Testis (tissue), 3 donors: ENCODE measurements around the gene UBC. TPM values are rescaled to one million over a fixed set of nuclear protein-coding genes. Genes with fewer than 3 reads are reported as not detected.
"Not testable (repeated sequence)": the region's sequence is repeated elsewhere in the genome, so short reads cannot be mapped to it uniquely, and the experiment has no call there.

ENCODE experiments used
- DNase-seq: peaks from one replicate; pipeline ENCODE4 v3.0.0-alpha.2; 2019
- H3K27ac ChIP-seq, 2 donors: fragments of 200-600 bp; sonication (generic); one replicate each; pipeline ENCODE4 v1.5.1; 2019
- H3K27me3 ChIP-seq: fragments of 200-600 bp; sonication (generic); one replicate; pipeline ENCODE4 v1.5.1; 2019
- H3K36me3 ChIP-seq: fragments of 200-600 bp; sonication (generic); one replicate; pipeline ENCODE4 v1.5.1; 2017; ENCODE audit warnings: low read depth; ENCODE audit errors: missing control alignments
- H3K4me1 ChIP-seq: fragments of 200-600 bp; sonication (generic); one replicate; pipeline ENCODE4 v1.5.1; 2019
- H3K4me3 ChIP-seq, 2 donors: fragments of 200-600 bp; sonication (generic); one replicate each; pipeline ENCODE4 v1.5.1; 2017 to 2019
- H3K9me3 ChIP-seq: fragments of 200-600 bp; sonication (generic); one replicate; pipeline ENCODE4 v1.5.1; 2017
- CTCF ChIP-seq, 3 experiments: fragments of 450-650 bp in 2 of 3; fragments of 200-600 bp in 1 of 3; sonication (generic) in 1 of 3; IDR thresholded peaks; one replicate each; pipeline ENCODE4 v1.5.1; 2016 to 2019; ENCODE audit warnings: antibody characterized with exemption in 3 of 3, mild to moderate bottlenecking in 2 of 3, moderate library complexity in 1 of 3
- POLR2A ChIP-seq: fragments of 450-650 bp; IDR thresholded peaks from one replicate; pipeline ENCODE4 v1.6.1; 2017; ENCODE audit warnings: antibody characterized with exemption, mild to moderate bottlenecking, moderate library complexity
- WGBS, 2 donors: methylation state at CpG; one replicate each; pipeline ENCODE4 v1.1.5; 2018; 5-methylcytosine and 5-hydroxymethylcytosine counted together
- intact Hi-C: fragments of 100-400 bp; cut with DNase I; formaldehyde crosslinking; loops from one replicate; pipeline ENCODE4 v1.15.1; 2023; ENCODE audit warnings: low total_unique reads
- polyA plus RNA-seq: library from polyadenylated mRNA; stranded (reverse); fragments of 350-450 nt; fragmentation: Illumina TruSeq; extraction: RNeasy Lipid Tissue Mini Kit (QIAGEN cat#74804); gene quantifications from one replicate; pipeline ENCODE4 v1.2.3, GENCODE V29; 2014; ENCODE audit warnings: low read depth, low replicate concordance; ENCODE audit not compliant: insufficient read depth
- total RNA-seq, 2 donors: library from RNA; depleted of rRNA; stranded (reverse); fragments of >200 nt; gene quantifications; one replicate each; pipeline ENCODE4 v1.2.3, GENCODE V29; 2016

UBC gene
- total and polyA plus RNA-seq, 3 donors from 2014 or later, result 1,262 to 2,678 (median 1,458) TPM

DNA sequence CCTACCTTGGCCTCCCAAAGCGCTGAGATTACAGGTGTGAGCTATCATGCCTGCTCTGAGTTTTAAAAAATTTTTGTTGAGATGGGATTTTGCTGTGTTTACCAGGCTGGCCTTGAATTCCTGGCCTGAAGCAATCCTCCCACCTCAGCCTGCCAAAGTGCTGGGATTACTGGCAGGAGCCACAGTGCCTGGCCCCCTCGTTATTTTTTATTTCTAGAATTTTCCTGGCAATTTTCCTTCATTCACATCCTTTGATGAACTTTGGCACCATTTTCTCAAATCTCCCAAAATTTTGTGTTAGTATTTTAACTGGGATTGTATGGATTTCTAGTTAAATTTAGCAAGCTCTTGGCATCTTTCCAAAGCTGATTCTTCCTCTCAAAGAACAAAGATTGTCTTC, 26.2 kb downstream of the UBC start:
- Histone ChIP-seq H3K27ac (peak overlapping the region in 1 of 2 donors; percentile 72), H3K27me3 (no peaks in the 10 kb centered on the region), H3K36me3 (no peaks in the 10 kb centered on the region), H3K4me3 (no peak overlapping the region), H3K4me1 (peaks cover 6% of the 10 kb centered on the region), H3K9me3 (no peaks in the 10 kb centered on the region)
- DNase-seq, result peak; percentile 66
- 20 to 38% methylated on average over 2 of the region's 2 CpGs for WGBS, 2 donors
- TF ChIP-seq POLR2A (no peak), CTCF (IDR thresholded peaks at IDR 0.05) (no peak)
- intact Hi-C loops, result no loop called here

DNA sequence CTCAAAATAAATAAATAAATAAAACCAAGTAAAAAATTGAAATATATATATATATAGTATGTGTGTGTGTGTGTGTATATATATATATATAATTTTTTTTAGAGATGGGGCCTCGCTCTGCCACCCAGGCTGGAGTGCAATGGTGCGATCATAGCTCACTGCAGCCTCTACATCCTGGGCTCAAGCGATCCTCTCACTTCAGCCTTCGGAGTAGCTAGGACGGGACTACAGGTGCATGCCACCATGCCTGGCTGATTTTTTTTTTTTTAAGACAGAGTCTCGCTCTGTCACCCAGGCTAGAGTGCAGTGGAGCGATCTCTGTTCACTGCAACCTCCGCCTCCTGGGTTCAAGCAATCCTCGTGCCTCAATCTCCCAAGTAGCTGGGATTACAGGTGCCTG, 26.7 kb downstream of the UBC start:
- intact Hi-C loops, H3K4me3 ChIP-seq, H3K27me3 ChIP-seq, H3K36me3 ChIP-seq, DNase-seq, H3K9me3 ChIP-seq, H3K4me1 ChIP-seq: not testable (repeated sequence)
- WGBS, 2 donors, result 90% methylated on average over 9 of the region's 9 CpGs
- peak overlapping the region in 1 of 2 donors; percentile 72 for H3K27ac ChIP-seq

GRCh38 chr12:124884587-124885438, 29.6 kb downstream of the UBC start:
- Histone ChIP-seq H3K27me3 (no peaks in the 10 kb centered on the region), H3K4me3 (no peak overlapping the region), H3K27ac (no peak overlapping the region), H3K9me3 (no peaks in the 10 kb centered on the region), H3K4me1 (peaks cover 6% of the 10 kb centered on the region), H3K36me3 (no peaks in the 10 kb centered on the region)
- TF ChIP-seq POLR2A, result no peak
- no peak for TF ChIP-seq CTCF (IDR thresholded peaks at IDR 0.05)
- DNase-seq, result no peak
- intact Hi-C loops, result no loop called here
- WGBS, 2 donors, result 74 to 76% methylated on average over 15 of the region's 15 CpGs

GRCh38 chr12:124883263-124884130, 31.0 kb downstream of the UBC start:
- no peak for DNase-seq
- intact Hi-C loops, result no loop called here
- no peak overlapping the region for H3K27ac ChIP-seq
- no peak overlapping the region for H3K4me3 ChIP-seq
- H3K36me3 ChIP-seq, result no peaks in the 10 kb centered on the region
- 44 to 71% methylated on average over 10 of the region's 10 CpGs for WGBS, 2 donors
- H3K9me3 ChIP-seq, result no peaks in the 10 kb centered on the region
- no peak for TF ChIP-seq CTCF (IDR thresholded peaks at IDR 0.05)
- TF ChIP-seq POLR2A, result no peak
- peaks cover 6% of the 10 kb centered on the region for H3K4me1 ChIP-seq
- H3K27me3 ChIP-seq, result no peaks in the 10 kb centered on the region

GRCh38 chr12:124881123-124881522, 33.3 kb downstream of the UBC start:
- intact Hi-C loops, result no loop called here
- Histone ChIP-seq H3K27ac (no peak overlapping the region), H3K4me1 (no peaks in the 10 kb centered on the region), H3K4me3 (no peak overlapping the region), H3K36me3 (no peaks in the 10 kb centered on the region), H3K9me3 (no peaks in the 10 kb centered on the region), H3K27me3 (no peaks in the 10 kb centered on the region)
- TF ChIP-seq CTCF (IDR thresholded peaks at IDR 0.05) (no peak), POLR2A (no peak)
- DNase-seq, result no peak
- 74 to 76% methylated on average over 7 to 10 of the region's 10 CpGs for WGBS, 2 donors

DNA sequence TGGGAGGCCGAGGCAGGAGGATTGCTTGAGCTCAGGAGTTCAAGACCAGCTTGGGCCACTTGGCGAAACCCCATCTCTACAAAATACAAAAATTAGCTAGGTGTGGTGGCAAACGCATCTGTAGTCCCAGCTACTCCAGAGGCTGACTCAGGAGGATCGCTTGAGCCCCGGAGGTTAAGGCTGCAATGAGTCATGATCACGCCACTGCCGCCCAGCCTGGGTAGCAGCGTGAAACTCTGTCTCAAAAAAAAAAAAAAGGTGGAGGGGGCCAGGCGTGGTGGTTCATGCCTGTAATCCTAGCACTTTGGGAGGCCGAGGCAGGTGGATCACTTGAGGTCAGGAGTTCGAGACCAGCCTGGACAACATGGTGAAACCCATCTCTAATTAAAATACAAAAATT, 34.1 kb downstream of the UBC start:
- H3K4me3 ChIP-seq, H3K27ac ChIP-seq, H3K9me3 ChIP-seq, H3K36me3 ChIP-seq, DNase-seq, H3K27me3 ChIP-seq, intact Hi-C loops, H3K4me1 ChIP-seq: not testable (repeated sequence)
- 88 to 90% methylated on average over 11 of the region's 11 CpGs for WGBS, 2 donors
